ELR (cell line): ENCODE results near the gene ZBTB8B.
A peak's percentile ranks its signal among the peaks of the same experiment; 100 is the strongest.

Source experiments
- DNase-seq: peaks from one replicate; pipeline ENCODE4 v3.0.0-alpha.2; 2015; ENCODE audit warnings: low read depth

The ZBTB8B gene

DNA sequence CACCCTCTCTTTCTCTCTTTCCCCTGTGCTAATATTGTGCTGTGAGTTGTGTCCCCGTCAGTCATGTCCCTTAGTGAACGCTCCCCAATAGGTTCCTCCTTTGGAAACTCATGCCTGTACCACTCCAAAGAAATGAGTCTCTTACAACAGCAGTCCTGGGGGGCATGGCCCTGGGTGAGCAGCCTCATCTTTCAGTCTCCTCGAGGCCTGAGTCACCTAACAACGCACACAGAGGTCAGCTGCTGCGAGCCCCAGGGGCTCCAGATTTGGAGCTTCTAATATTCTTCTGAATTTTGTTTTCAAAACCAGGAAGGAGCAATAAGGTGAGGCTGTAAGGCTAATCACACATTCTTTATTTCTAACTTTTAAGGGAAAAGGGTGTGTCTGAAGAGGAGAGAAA, 43.9 kb downstream of the ZBTB8B start:
- DNase-seq = peak; percentile 73

DNA sequence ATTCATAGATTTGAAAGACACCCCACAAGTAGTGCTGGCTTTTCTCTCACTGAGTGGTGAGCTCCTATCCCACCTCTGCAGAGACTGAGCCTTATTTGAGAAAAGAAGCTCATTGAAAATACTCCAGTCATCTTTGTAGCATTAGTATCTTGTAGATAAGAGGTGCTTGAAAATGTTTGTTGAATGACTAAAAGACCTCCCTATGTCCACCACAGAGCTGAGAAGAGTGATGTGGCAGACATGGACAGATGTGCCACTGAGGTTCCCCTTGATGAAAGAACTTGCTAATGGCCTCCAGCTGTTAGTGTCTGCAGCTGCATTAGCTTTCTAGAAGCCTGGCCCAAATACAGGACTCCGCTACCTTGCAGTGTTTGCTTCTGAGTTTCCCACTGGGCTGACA, 45.1 kb downstream of the ZBTB8B start:
- DNase-seq = no peak
